Measurements from ENCODE around the gene PCA3. TPM values are rescaled to one million over a fixed set of nuclear protein-coding genes. Genes with fewer than 3 reads are reported as not detected.

Gene PCA3
- total RNA-seq, result not detected

GRCh38 chr9:76764138-76764537, at the start of gene PCA3:
TSS of gene PCA3 (plus strand) at chr9:76764438.
- H3K27me3 Mint-ChIP-seq (ENCODE audit: low read depth), result peaks cover 18% of the 10 kb centered on the region
- H3K4me1 Mint-ChIP-seq (ENCODE audit: low read depth), result no peaks in the 10 kb centered on the region
- no peaks in the 10 kb centered on the region for H3K36me3 Mint-ChIP-seq (ENCODE audit: insufficient read depth in 2 of 2)
- no peak for DNase-seq
- H3K4me3 Mint-ChIP-seq, result no peak within 1 kb of the TSS
- H3K9me3 Mint-ChIP-seq, result no peaks in the 10 kb centered on the region
- H3K27ac Mint-ChIP-seq, result no peak within 1 kb of the TSS
- ATAC-seq (replicated peaks in 1 of 2), result no peak

DNA sequence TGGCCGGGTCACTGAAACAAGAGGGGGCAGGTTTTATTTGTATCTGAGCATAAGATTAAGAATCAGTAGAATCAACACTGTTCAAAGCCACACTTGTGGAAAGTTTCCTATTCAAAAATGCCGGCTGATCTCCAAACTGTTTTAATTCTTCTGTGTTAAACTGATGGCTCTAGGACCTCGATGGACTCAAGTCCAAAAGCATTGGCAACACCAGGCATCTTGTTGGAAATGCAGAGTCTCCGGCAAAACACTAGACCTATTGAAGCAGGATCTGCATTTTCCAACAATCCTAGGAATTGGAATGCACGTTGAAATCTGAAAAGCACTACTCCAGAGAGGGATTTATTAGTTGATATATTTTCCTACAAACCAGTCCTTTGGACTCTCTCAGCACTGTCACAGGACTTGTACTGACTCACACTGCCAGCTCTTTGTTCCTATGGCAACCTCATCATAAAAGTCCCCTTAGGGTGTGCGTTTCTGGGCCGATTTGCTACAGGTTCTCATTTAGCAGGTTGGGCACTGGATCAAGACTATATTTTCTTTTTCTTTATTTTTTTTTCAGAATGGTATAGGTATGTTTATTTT, 48.1 kb upstream of the PCA3 start:
- Mint-ChIP-seq H3K36me3 (ENCODE audit: insufficient read depth in 2 of 2) (no peaks in the 10 kb centered on the region), H3K9me3 (no peaks in the 10 kb centered on the region), H3K27ac (no peak overlapping the region), H3K27me3 (ENCODE audit: low read depth) (peaks cover 29% of the 10 kb centered on the region), H3K4me1 (ENCODE audit: low read depth) (peaks cover 4% of the 10 kb centered on the region), H3K4me3 (no peak overlapping the region)
- no peak for ATAC-seq (replicated peaks in 1 of 2)
- DNase-seq, result no peak

DNA sequence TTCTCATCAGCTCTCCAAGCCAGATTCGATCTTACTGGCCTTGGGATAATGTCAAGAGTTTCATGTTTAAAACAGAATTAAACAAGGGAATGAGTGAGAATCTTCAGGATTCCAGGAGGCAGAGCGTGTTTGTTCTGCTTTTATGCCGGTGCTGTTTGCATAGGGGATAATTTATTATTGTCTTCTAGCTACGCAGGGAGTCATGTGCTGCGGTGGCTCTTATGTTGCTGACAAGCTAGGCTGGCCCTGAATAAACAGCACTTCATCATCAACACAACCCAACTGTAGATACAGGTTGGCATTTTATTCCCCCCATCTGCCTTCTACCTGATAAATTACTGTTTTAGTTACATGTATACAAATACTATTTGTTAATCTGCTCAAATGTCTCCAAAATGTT, 47.1 kb upstream of the PCA3 start:
- peaks cover 29% of the 10 kb centered on the region for H3K27me3 Mint-ChIP-seq (ENCODE audit: low read depth)
- H3K36me3 Mint-ChIP-seq (ENCODE audit: insufficient read depth in 2 of 2), result no peaks in the 10 kb centered on the region
- DNase-seq (no peak), ATAC-seq (replicated peaks in 1 of 2) (no peak)
- no peaks in the 10 kb centered on the region for H3K9me3 Mint-ChIP-seq
- no peak overlapping the region for H3K27ac Mint-ChIP-seq
- no peak overlapping the region for H3K4me3 Mint-ChIP-seq
- peaks cover 4% of the 10 kb centered on the region for H3K4me1 Mint-ChIP-seq (ENCODE audit: low read depth)

DNA sequence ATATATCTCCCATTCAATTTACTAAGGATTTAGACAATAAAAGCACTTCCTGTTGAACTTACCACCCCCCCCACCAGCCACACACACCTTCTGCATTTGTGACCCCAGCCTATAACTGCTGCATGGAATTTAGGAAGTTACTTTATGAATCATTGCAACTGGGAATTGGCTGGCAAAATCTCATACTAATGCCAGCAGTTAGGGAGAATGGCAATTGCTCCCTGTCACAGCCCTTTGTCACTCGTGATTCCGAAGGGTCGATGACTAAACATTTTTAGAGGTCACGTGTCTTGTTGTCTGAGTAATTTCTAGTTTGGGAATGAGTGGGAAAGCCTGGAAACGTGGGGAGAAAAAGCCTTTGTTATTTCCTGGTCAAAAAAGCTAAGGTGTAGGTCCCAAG, 46.6 kb upstream of the PCA3 start:
- no peak for ATAC-seq (replicated peaks in 1 of 2)
- Mint-ChIP-seq H3K27me3 (ENCODE audit: low read depth) (peaks cover 29% of the 10 kb centered on the region), H3K9me3 (no peaks in the 10 kb centered on the region)

GRCh38 chr9:76718166-76718565, 46.1 kb upstream of the PCA3 start:
- H3K27ac Mint-ChIP-seq, result no peak overlapping the region
- ATAC-seq (replicated peaks in 1 of 2) (no peak), DNase-seq (no peak)
- H3K4me1 Mint-ChIP-seq (ENCODE audit: low read depth), result peaks cover 4% of the 10 kb centered on the region
- no peak overlapping the region for H3K4me3 Mint-ChIP-seq
- peaks cover 29% of the 10 kb centered on the region for H3K27me3 Mint-ChIP-seq (ENCODE audit: low read depth)
- H3K36me3 Mint-ChIP-seq (ENCODE audit: insufficient read depth in 2 of 2), result no peaks in the 10 kb centered on the region
- H3K9me3 Mint-ChIP-seq, result no peaks in the 10 kb centered on the region

More for the DNA sequence above, 46.6 kb upstream of the PCA3 start:
- peaks cover 4% of the 10 kb centered on the region for H3K4me1 Mint-ChIP-seq (ENCODE audit: low read depth)
- no peak overlapping the region for H3K4me3 Mint-ChIP-seq
- no peak for DNase-seq
- no peak overlapping the region for H3K27ac Mint-ChIP-seq
- no peaks in the 10 kb centered on the region for H3K36me3 Mint-ChIP-seq (ENCODE audit: insufficient read depth in 2 of 2)

DNA sequence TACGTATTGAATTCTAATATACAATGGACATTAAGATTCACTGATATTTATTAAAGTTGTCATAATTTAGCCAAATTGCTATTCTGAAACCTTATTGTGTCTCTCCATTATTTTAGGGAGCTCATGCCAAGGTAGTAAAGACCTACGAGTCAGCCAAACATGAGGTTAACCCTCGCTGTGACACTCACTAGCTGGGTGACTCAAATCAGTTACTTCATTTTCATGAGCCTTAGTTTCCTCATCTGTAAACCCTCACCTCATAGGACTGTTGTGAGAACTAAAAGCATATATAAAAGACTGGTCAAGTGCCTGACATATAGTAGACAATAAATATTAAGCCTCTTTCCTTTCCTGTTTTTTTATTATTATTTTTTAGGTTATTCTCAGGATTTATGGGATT, 44.0 kb upstream of the PCA3 start:
- Mint-ChIP-seq H3K27me3 (ENCODE audit: low read depth) (peaks cover 31% of the 10 kb centered on the region), H3K4me1 (ENCODE audit: low read depth) (peaks cover 4% of the 10 kb centered on the region), H3K4me3 (no peak overlapping the region), H3K9me3 (no peaks in the 10 kb centered on the region), H3K36me3 (ENCODE audit: insufficient read depth in 2 of 2) (no peaks in the 10 kb centered on the region), H3K27ac (no peak overlapping the region)
- DNase-seq, result no peak
- peak in 1 of 2 donors; percentile 58 for ATAC-seq (replicated peaks in 1 of 2)

DNA sequence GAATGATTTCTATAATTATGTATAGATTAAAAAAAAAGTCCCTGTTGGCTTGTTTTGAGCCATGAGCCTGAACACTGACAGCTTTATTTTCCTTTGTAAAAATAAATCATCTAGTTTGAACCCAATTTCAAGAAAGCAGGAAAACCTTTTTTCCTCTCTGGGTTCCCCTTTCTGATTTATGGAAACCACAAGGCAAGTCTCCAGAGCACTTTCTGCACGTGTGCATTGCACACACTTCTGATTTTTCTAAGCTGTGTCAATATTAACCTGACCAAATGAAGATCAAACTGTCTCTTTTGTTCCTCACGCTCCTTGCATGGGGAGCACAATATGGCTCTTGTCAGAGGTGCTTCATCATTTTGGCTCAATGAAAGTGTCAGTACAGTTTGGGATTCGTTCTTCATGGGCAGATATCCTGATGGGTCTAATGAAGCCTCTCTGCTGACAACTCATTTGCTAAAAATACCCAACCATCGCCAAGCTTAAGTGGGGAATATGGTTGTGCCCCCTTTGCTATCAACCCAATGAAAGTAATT, 39.2 kb upstream of the PCA3 start:
- H3K36me3 Mint-ChIP-seq (ENCODE audit: insufficient read depth in 2 of 2), result no peaks in the 10 kb centered on the region
- no peak overlapping the region for H3K27ac Mint-ChIP-seq
- H3K4me3 Mint-ChIP-seq, result no peak overlapping the region
- H3K9me3 Mint-ChIP-seq, result no peaks in the 10 kb centered on the region
- peaks cover 21% of the 10 kb centered on the region for H3K27me3 Mint-ChIP-seq (ENCODE audit: low read depth)
- no peaks in the 10 kb centered on the region for H3K4me1 Mint-ChIP-seq (ENCODE audit: low read depth)
- ATAC-seq (replicated peaks in 1 of 2) (no peak), DNase-seq (no peak)

DNA sequence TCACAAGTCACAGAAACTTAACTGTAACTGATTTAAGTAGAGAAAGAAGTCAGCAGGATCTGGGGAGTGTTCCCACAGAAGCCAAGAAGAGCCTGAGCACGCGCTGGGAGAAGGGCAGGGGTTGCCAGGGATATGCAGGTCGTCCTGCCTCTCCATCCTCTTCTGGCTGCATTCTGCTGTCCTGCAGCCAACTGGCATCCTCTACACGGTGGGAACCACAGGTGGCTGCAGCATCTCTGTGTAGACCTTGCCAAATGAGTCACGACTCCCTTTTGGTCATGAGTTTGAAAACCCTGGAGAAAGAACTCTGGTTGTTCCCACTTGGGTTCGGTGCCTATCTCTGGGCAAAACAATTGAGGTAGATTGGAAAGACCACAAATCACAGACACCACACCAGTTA, 38.4 kb upstream of the PCA3 start:
- Mint-ChIP-seq H3K9me3 (no peaks in the 10 kb centered on the region), H3K27me3 (ENCODE audit: low read depth) (peaks cover 19% of the 10 kb centered on the region), H3K27ac (no peak overlapping the region), H3K4me1 (ENCODE audit: low read depth) (no peaks in the 10 kb centered on the region), H3K36me3 (ENCODE audit: insufficient read depth in 2 of 2) (no peaks in the 10 kb centered on the region), H3K4me3 (no peak overlapping the region)
- ATAC-seq (replicated peaks in 1 of 2) (no peak), DNase-seq (no peak)

DNA sequence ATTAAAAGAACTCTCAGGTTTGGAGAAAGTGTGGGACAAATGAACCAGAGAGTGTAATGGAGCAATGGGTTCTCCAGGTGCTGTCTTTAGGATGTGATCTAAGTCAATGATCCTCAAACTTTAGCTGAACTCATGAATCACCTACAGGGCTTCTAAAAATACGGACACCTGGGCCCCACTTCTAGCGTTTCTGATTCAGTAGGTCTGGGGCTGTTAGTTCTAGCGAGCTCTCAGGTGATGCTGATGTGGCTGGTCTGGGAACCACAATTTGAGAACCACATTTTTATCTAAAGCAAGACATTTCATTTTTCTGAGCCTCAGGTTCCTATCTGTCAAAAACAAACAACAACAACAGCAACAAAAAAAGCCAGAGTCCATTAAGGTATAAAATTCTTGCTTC, 35.1 kb upstream of the PCA3 start:
- peaks cover 6% of the 10 kb centered on the region for H3K4me1 Mint-ChIP-seq (ENCODE audit: low read depth)
- ATAC-seq (replicated peaks in 1 of 2), result no peak
- H3K36me3 Mint-ChIP-seq (ENCODE audit: insufficient read depth in 2 of 2), result no peaks in the 10 kb centered on the region
- H3K27ac Mint-ChIP-seq, result no peak overlapping the region
- no peak for DNase-seq
- peaks cover 19% of the 10 kb centered on the region for H3K27me3 Mint-ChIP-seq (ENCODE audit: low read depth)
- H3K9me3 Mint-ChIP-seq, result no peaks in the 10 kb centered on the region
- no peak overlapping the region for H3K4me3 Mint-ChIP-seq

- peaks cover 18% of the 10 kb centered on the region for H3K27me3 Mint-ChIP-seq (ENCODE audit: low read depth)
Measured at GRCh38 chr9:76729980-76730737, 34.1 kb upstream of the PCA3 start.

GRCh38 chr9:76730801-76731200, 33.4 kb upstream of the PCA3 start:
- no peak for ATAC-seq (replicated peaks in 1 of 2)
- Mint-ChIP-seq H3K27me3 (ENCODE audit: low read depth) (peaks cover 12% of the 10 kb centered on the region), H3K9me3 (no peaks in the 10 kb centered on the region), H3K27ac (no peak overlapping the region), H3K4me1 (ENCODE audit: low read depth) (peaks cover 6% of the 10 kb centered on the region), H3K36me3 (ENCODE audit: insufficient read depth in 2 of 2) (no peaks in the 10 kb centered on the region), H3K4me3 (no peak overlapping the region)
- no peak for DNase-seq

More at GRCh38 chr9:76729980-76730737, 34.1 kb upstream of the PCA3 start:
- no peak for DNase-seq
- H3K27ac Mint-ChIP-seq, result no peak overlapping the region
- no peak for ATAC-seq (replicated peaks in 1 of 2)
- no peak overlapping the region for H3K4me3 Mint-ChIP-seq
- peaks cover 6% of the 10 kb centered on the region for H3K4me1 Mint-ChIP-seq (ENCODE audit: low read depth)
- no peaks in the 10 kb centered on the region for H3K9me3 Mint-ChIP-seq
- no peaks in the 10 kb centered on the region for H3K36me3 Mint-ChIP-seq (ENCODE audit: insufficient read depth in 2 of 2)

GRCh38 chr9:76732341-76732958, 31.8 kb upstream of the PCA3 start:
- Mint-ChIP-seq H3K9me3 (no peaks in the 10 kb centered on the region), H3K4me3 (no peak overlapping the region), H3K27ac (no peak overlapping the region), H3K4me1 (ENCODE audit: low read depth) (peaks cover 6% of the 10 kb centered on the region), H3K27me3 (ENCODE audit: low read depth) (peaks cover 7% of the 10 kb centered on the region), H3K36me3 (ENCODE audit: insufficient read depth in 2 of 2) (no peaks in the 10 kb centered on the region)
- ATAC-seq (replicated peaks in 1 of 2), result no peak
- DNase-seq, result no peak

DNA sequence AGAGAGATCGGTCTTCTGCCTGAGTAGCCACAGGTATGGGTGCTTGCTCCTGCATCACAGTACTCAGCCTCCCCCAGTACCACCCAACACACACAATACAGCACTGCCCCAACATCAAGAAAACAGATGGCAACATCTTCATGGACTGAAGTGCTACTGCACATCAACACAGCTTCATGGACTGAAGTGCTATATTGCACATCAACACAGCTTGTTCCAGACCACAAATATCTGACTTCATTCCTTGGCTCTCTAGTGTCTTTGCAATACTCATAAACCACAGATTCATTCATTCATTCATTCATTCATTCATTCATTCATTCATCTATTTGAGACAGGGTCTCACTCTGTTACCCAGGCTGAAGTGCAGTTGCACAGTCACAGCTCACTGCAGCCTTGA, 31.1 kb upstream of the PCA3 start:
- H3K4me1 Mint-ChIP-seq (ENCODE audit: low read depth), result peaks cover 6% of the 10 kb centered on the region
- DNase-seq (no peak), ATAC-seq (replicated peaks in 1 of 2) (no peak)
- H3K27me3 Mint-ChIP-seq (ENCODE audit: low read depth), result peaks cover 7% of the 10 kb centered on the region
- H3K9me3 Mint-ChIP-seq, result no peaks in the 10 kb centered on the region
- H3K27ac Mint-ChIP-seq, result no peak overlapping the region
- H3K4me3 Mint-ChIP-seq, result no peak overlapping the region
- H3K36me3 Mint-ChIP-seq (ENCODE audit: insufficient read depth in 2 of 2), result no peaks in the 10 kb centered on the region
